Middle frontal gyrus (tissue), 1 donor: Measurements from ENCODE around the gene TAMM41.
"Not testable (repeated sequence)": the region's sequence is repeated elsewhere in the genome, so short reads cannot be mapped to it uniquely, and the experiment has no call there.

Experiments used
- DNase-seq: peaks from one replicate; pipeline ENCODE4 v3.0.0-alpha.2; 2015; ENCODE audit warnings: low spot score; ENCODE audit errors: extremely low spot score

TAMM41 gene

GRCh38 chr3:11769704-11770476, 76.8 kb downstream of the TAMM41 start:
- DNase-seq, result no peak

GRCh38 chr3:11768604-11769003, 78.1 kb downstream of the TAMM41 start:
- DNase-seq, result no peak

GRCh38 chr3:11764931-11765363, 81.7 kb downstream of the TAMM41 start:
- DNase-seq, result no peak

GRCh38 chr3:11759996-11760395, 86.7 kb downstream of the TAMM41 start:
- no peak for DNase-seq

GRCh38 chr3:11757929-11758328, 88.8 kb downstream of the TAMM41 start:
- no peak for DNase-seq

GRCh38 chr3:11757441-11757875, 89.2 kb downstream of the TAMM41 start:
- no peak for DNase-seq

- no peak for DNase-seq
Measured at GRCh38 chr3:11755276-11755675, 91.4 kb downstream of the TAMM41 start.

- DNase-seq, result not testable (repeated sequence)
Measured at GRCh38 chr3:11752254-11752653, 94.4 kb downstream of the TAMM41 start.

- not testable (repeated sequence) for DNase-seq
Measured at GRCh38 chr3:11748306-11748705, 98.4 kb downstream of the TAMM41 start.
